GM23338 (cell line): ENCODE data around the gene UNC45B.

Experiments
- CREB1 ChIP-seq: fragments of 250-450 bp; sonication (Bioruptor Pico); IDR thresholded peaks from 2 replicates; pipeline ENCODE4 v1.5.0; 2020; ENCODE audit warnings: low read depth, mild to moderate bottlenecking, moderate library complexity
- EZH2 ChIP-seq: fragments of 200-600 bp; sonication (generic); IDR thresholded peaks from one replicate; pipeline ENCODE4 v1.8.0; 2017; ENCODE audit warnings: antibody characterized with exemption, mild to moderate bottlenecking, low read depth; ENCODE audit not compliant: unreplicated experiment
- EZH2phosphoT487 ChIP-seq: fragments of 200-600 bp; sonication (generic); IDR thresholded peaks from one replicate; pipeline ENCODE4 v1.8.1; 2018; ENCODE audit warnings: antibody characterized with exemption; ENCODE audit not compliant: unreplicated experiment
- NANOG ChIP-seq: IDR thresholded peaks from 2 replicates; pipeline ENCODE4 v1.6.1; 2016; ENCODE audit warnings: antibody characterized with exemption, borderline replicate concordance
- POLR2AphosphoS5 ChIP-seq: IDR thresholded peaks from 2 replicates; pipeline ENCODE4 v1.6.1; 2016; ENCODE audit warnings: antibody characterized with exemption, low read depth
- STAT1 ChIP-seq: IDR thresholded peaks from one replicate; pipeline ENCODE4 v1.6.1; 2016; ENCODE audit warnings: antibody characterized with exemption; ENCODE audit not compliant: unreplicated experiment
- ZNF114 ChIP-seq: fragments of 250-450 bp; sonication (Bioruptor Pico); IDR thresholded peaks from 2 replicates; pipeline ENCODE4 v1.5.0; 2020; ENCODE audit warnings: mild to moderate bottlenecking, moderate library complexity
- ZNF331 ChIP-seq: fragments of 250-450 bp; sonication (Bioruptor Pico); IDR thresholded peaks from 2 replicates; pipeline ENCODE4 v1.5.0; 2020; ENCODE audit warnings: low read depth, mild to moderate bottlenecking, moderate library complexity
- ZNF462 ChIP-seq: fragments of 250-450 bp; sonication (Bioruptor Pico); IDR thresholded peaks from 2 replicates; pipeline ENCODE4 v1.5.0; 2020; ENCODE audit warnings: mild to moderate bottlenecking, moderate library complexity
- TF ChIP-seq, protein P1 (sequence below): IDR thresholded peaks from 2 replicates; pipeline ENCODE4 v1.6.1; 2016; ENCODE audit warnings: antibody characterized with exemption
- TF ChIP-seq, protein P2 (sequence below), 2 experiments: fragments of 200-600 bp in 1 of 2; sonication (generic) in 1 of 2; conservative IDR thresholded peaks; 2 replicates each; pipeline versions ENCODE4 v1.5.1 to v1.6.1; 2016 to 2017; ENCODE audit warnings: antibody characterized with exemption in 2 of 2, low read depth in 2 of 2, mild to moderate bottlenecking in 2 of 2, moderate library complexity in 1 of 2
- TF ChIP-seq, protein P3 (sequence below): IDR thresholded peaks from one replicate; pipeline ENCODE4 v1.6.1; 2018; ENCODE audit warnings: antibody characterized with exemption; ENCODE audit not compliant: unreplicated experiment

- TF ChIP-seq, protein P1, sequence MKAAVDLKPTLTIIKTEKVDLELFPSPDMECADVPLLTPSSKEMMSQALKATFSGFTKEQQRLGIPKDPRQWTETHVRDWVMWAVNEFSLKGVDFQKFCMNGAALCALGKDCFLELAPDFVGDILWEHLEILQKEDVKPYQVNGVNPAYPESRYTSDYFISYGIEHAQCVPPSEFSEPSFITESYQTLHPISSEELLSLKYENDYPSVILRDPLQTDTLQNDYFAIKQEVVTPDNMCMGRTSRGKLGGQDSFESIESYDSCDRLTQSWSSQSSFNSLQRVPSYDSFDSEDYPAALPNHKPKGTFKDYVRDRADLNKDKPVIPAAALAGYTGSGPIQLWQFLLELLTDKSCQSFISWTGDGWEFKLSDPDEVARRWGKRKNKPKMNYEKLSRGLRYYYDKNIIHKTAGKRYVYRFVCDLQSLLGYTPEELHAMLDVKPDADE = no peak
- no peak for TF ChIP-seq POLR2AphosphoS5
- TF ChIP-seq, protein P2, sequence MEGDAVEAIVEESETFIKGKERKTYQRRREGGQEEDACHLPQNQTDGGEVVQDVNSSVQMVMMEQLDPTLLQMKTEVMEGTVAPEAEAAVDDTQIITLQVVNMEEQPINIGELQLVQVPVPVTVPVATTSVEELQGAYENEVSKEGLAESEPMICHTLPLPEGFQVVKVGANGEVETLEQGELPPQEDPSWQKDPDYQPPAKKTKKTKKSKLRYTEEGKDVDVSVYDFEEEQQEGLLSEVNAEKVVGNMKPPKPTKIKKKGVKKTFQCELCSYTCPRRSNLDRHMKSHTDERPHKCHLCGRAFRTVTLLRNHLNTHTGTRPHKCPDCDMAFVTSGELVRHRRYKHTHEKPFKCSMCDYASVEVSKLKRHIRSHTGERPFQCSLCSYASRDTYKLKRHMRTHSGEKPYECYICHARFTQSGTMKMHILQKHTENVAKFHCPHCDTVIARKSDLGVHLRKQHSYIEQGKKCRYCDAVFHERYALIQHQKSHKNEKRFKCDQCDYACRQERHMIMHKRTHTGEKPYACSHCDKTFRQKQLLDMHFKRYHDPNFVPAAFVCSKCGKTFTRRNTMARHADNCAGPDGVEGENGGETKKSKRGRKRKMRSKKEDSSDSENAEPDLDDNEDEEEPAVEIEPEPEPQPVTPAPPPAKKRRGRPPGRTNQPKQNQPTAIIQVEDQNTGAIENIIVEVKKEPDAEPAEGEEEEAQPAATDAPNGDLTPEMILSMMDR (conservative IDR thresholded peaks at IDR 0.05; ENCODE audit: low read depth in 2 of 2) = no peak
- no peak for TF ChIP-seq EZH2phosphoT487
- TF ChIP-seq EZH2 = no peak
- TF ChIP-seq, protein P3, sequence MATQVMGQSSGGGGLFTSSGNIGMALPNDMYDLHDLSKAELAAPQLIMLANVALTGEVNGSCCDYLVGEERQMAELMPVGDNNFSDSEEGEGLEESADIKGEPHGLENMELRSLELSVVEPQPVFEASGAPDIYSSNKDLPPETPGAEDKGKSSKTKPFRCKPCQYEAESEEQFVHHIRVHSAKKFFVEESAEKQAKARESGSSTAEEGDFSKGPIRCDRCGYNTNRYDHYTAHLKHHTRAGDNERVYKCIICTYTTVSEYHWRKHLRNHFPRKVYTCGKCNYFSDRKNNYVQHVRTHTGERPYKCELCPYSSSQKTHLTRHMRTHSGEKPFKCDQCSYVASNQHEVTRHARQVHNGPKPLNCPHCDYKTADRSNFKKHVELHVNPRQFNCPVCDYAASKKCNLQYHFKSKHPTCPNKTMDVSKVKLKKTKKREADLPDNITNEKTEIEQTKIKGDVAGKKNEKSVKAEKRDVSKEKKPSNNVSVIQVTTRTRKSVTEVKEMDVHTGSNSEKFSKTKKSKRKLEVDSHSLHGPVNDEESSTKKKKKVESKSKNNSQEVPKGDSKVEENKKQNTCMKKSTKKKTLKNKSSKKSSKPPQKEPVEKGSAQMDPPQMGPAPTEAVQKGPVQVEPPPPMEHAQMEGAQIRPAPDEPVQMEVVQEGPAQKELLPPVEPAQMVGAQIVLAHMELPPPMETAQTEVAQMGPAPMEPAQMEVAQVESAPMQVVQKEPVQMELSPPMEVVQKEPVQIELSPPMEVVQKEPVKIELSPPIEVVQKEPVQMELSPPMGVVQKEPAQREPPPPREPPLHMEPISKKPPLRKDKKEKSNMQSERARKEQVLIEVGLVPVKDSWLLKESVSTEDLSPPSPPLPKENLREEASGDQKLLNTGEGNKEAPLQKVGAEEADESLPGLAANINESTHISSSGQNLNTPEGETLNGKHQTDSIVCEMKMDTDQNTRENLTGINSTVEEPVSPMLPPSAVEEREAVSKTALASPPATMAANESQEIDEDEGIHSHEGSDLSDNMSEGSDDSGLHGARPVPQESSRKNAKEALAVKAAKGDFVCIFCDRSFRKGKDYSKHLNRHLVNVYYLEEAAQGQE = no peak
- TF ChIP-seq NANOG = no peak
- no peak for TF ChIP-seq ZNF331
- TF ChIP-seq STAT1 = no peak
- no peak for TF ChIP-seq CREB1 (CRISPR knock-in tag)
- no peak for TF ChIP-seq ZNF114 (CRISPR knock-in tag)
- TF ChIP-seq ZNF462 (CRISPR knock-in tag) = no peak
Measured at GRCh38 chr17:35101036-35101435, 46.6 kb upstream of the UNC45B start.
